Posterior cingulate gyrus (tissue), 11 donors: ENCODE data around the gene NOTCH4.
"Not testable (repeated sequence)": the region's sequence is repeated elsewhere in the genome, so short reads cannot be mapped to it uniquely, and the experiment has no call there.

Experiments used
- DNase-seq, 10 donors: peaks; one replicate each; pipeline versions ENCODE4 v3.0.0 to v3.0.0-alpha.2; 2020 to 2021; ENCODE audit warnings: mixed read lengths in 3 of 10
- intact Hi-C: fragments of 100-400 bp; cut with DNase I; formaldehyde crosslinking; loops from one replicate; pipeline ENCODE4 v1.15.1; 2023

Gene NOTCH4

GRCh38 chr6:32220021-32220420, 3.8 kb downstream of the NOTCH4 start:
- intact Hi-C loops, result no loop called here

GRCh38 chr6:32218167-32218566, 5.7 kb downstream of the NOTCH4 start:
- intact Hi-C loops, result no loop called here
- no peak for DNase-seq

More at GRCh38 chr6:32220021-32220420, 3.8 kb downstream of the NOTCH4 start:
- DNase-seq, result no peak

- intact Hi-C loops, result no loop called here
- DNase-seq, result no peak
Measured at GRCh38 chr6:32216998-32217397, 6.9 kb downstream of the NOTCH4 start.

GRCh38 chr6:32216285-32216684, 7.6 kb downstream of the NOTCH4 start:
- intact Hi-C loops, result no loop called here

GRCh38 chr6:32215617-32216016, 8.2 kb downstream of the NOTCH4 start:
- intact Hi-C loops, result no loop called here
- no peak for DNase-seq

More at GRCh38 chr6:32216285-32216684, 7.6 kb downstream of the NOTCH4 start:
- no peak for DNase-seq

- no peak for DNase-seq
- intact Hi-C loops, result no loop called here
Measured at GRCh38 chr6:32214126-32214525, 9.7 kb downstream of the NOTCH4 start.

GRCh38 chr6:32213649-32214048, 10.2 kb downstream of the NOTCH4 start:
- intact Hi-C loops, result no loop called here
- no peak for DNase-seq

- no peak for DNase-seq
- intact Hi-C loops, result no loop called here
Measured at GRCh38 chr6:32212076-32212760, 11.6 kb downstream of the NOTCH4 start.

GRCh38 chr6:32211432-32211831, 12.4 kb downstream of the NOTCH4 start:
- intact Hi-C loops, DNase-seq: not testable (repeated sequence)

GRCh38 chr6:32210191-32210601, 13.7 kb downstream of the NOTCH4 start:
- DNase-seq, result no peak
- intact Hi-C loops, result no loop called here

GRCh38 chr6:32208996-32209395, 14.9 kb downstream of the NOTCH4 start:
- no peak for DNase-seq
- intact Hi-C loops, result no loop called here

- intact Hi-C loops, result no loop called here
- DNase-seq, result no peak
Measured at GRCh38 chr6:32204268-32204715, 19.6 kb downstream of the NOTCH4 start.

- DNase-seq, result peak in 1 of 10 donors; percentile 44
- intact Hi-C loops, result no loop called here
Measured at GRCh38 chr6:32203426-32204267, 20.2 kb downstream of the NOTCH4 start.

- peak in 1 of 10 donors; percentile 30 for DNase-seq
- intact Hi-C loops, result no loop called here
Measured at GRCh38 chr6:32202186-32202585, 21.7 kb downstream of the NOTCH4 start.

GRCh38 chr6:32200711-32201475, 23.0 kb downstream of the NOTCH4 start:
- DNase-seq, result peak in 2 of 10 donors; percentile 46 to 49
- intact Hi-C loops, result no loop called here

- DNase-seq, result peak in 3 of 10 donors; percentile 22 to 68 (median 34)
- intact Hi-C loops, result loop anchor here (5.0 kb wide), 2 partner anchors 773 to 1003 kb away; partner anchors contain the start of genes HSD17B8, RXRB and SLC39A7
Measured at GRCh38 chr6:32198866-32199265, 25.0 kb downstream of the NOTCH4 start.

- intact Hi-C loops, result loop anchor here (5.0 kb wide), 2 partner anchors 774 to 1004 kb away; partner anchors contain the start of genes HSD17B8, RXRB and SLC39A7
- DNase-seq, result peak in 2 of 10 donors; percentile 34 to 59
Measured at GRCh38 chr6:32198345-32198696, 25.5 kb downstream of the NOTCH4 start.

GRCh38 chr6:32196682-32197616, 26.9 kb downstream of the NOTCH4 start:
- DNase-seq, result peak in 8 of 10 donors; percentile 28 to 89 (median 40)
- intact Hi-C loops, result loop anchor here (2.0 to 5.0 kb wide), 3 partner anchors 48 to 1005 kb away; partner anchors contain the start of genes HSD17B8, RXRB and SLC39A7
